ENCODE results near the gene NQO2. TPM values are rescaled to one million over a fixed set of nuclear protein-coding genes. Genes with fewer than 3 reads are reported as not detected.

NQO2 gene
- total and polyA plus RNA-seq, 2 experiments from 2014 or later = 38.7 to 103 TPM

- DNase-seq (ENCODE audit: low read depth in 1 of 2, low spot score in 1 of 2) = peak in 1 of 2 donors; percentile 70
- Histone ChIP-seq H3K27ac (no peak overlapping the region), H3K27me3 (no peaks in the 10 kb centered on the region), H3K9me3 (ENCODE audit: low read depth) (no peaks in the 10 kb centered on the region), H3K36me3 (no peaks in the 10 kb centered on the region), H3K4me1 (ENCODE audit: low read depth) (peaks cover 13% of the 10 kb centered on the region), H3K4me3 (no peak overlapping the region)
- no peak for TF ChIP-seq CTCF (IDR thresholded peaks at IDR 0.05; ENCODE audit: low read depth, low read length)
These were observed 19.8 kb upstream of the NQO2 start for GRCh38 chr6:2979819-2980464.

DNA sequence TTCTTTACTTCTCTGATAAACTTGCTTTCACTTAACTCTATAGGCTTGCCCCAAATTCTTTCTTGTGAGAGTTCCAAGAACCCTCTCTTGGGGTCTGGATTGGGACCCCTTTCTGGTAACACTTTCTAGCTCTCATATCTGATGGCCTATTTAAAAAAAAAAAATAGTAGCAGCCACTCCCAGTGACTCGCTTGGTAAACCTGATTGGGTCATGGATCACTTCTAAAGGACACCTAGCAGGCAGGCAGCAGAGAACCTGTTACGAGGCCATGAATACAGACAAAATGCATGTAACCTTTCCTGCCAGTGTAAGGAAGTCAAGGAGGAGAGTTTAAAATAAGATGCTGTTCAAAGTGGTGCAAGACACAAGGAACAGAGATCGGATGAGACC, 19.2 kb upstream of the NQO2 start:
- no peak for TF ChIP-seq CTCF (IDR thresholded peaks at IDR 0.05; ENCODE audit: low read depth, low read length)
- Histone ChIP-seq H3K4me3 (no peak overlapping the region), H3K36me3 (no peaks in the 10 kb centered on the region), H3K4me1 (ENCODE audit: low read depth) (peaks cover 13% of the 10 kb centered on the region), H3K27me3 (no peaks in the 10 kb centered on the region), H3K27ac (no peak overlapping the region), H3K9me3 (ENCODE audit: low read depth) (no peaks in the 10 kb centered on the region)
- no peak for DNase-seq (ENCODE audit: low read depth in 1 of 2, low spot score in 1 of 2)

DNA sequence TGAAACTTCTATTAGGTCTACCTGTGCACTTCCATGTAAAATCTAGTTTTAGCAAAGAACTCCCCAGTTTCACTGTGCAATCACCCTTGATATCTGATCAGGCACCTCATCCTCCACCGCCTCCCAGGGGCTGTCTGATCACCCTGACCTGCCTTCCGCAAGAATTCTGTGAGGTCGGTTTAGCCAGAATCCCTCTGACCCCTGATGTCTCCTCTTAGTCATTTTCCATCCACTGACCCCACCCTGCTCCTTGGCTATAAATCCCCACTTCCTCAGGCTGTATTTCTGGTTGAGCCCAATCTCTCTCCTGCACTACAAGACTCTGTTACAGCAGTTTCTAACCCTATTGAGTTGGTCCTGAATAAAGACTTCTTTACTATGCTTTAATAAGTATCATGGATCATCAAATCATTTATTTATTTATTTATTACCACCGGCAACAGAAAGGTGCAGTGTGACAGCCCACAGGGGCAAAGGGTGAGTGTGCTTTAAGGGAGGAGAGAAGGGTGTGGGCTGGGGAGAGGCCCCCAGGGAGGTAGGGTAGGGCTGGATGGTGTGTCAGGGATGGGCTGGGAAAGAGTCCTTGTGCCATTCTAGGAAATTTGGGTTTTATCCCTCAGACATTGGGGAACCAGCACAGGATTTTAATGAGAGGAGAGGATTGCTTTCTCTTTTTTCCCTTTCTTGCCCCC, 17.1 kb upstream of the NQO2 start:
- DNase-seq (ENCODE audit: low read depth in 1 of 2, low spot score in 1 of 2) = no peak
- Histone ChIP-seq H3K36me3 (no peaks in the 10 kb centered on the region), H3K9me3 (ENCODE audit: low read depth) (no peaks in the 10 kb centered on the region), H3K27me3 (no peaks in the 10 kb centered on the region), H3K4me1 (ENCODE audit: low read depth) (peaks cover 13% of the 10 kb centered on the region), H3K4me3 (no peak overlapping the region), H3K27ac (no peak overlapping the region)
- TF ChIP-seq CTCF (IDR thresholded peaks at IDR 0.05; ENCODE audit: low read depth, low read length) = no peak

DNA sequence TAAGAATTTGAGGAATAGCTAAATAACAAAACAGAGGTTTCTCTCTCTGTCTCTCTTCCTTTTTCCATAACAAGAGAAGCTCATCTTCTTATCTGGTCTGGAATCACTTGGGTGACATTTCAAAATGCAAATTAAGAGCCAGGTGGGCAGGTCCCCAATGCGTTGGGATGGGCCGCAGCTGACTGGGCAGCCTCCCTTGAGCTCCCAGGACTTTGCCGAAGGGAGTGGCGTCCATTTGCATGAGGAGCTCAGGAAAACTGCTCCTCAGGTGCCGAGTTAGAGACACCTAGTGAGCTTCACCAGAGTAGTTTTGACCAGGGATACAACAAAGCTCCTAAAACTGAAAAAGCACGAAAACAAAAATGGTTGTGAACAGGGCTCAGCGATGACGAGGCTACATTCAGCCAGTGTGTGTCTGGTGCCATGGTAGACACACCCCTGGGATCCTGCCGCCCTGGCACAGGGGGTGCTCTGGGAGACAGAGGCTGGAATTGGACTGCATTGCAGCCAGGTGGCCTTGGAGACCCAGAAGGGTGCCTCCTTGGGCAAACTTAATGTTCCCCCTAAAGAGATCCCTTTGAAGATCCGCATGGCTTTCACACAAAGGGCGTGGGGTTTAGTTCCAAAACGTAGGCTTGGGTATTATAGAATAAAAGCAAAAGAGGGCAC, 14.8 kb upstream of the NQO2 start:
- Histone ChIP-seq H3K9me3 (ENCODE audit: low read depth) (no peaks in the 10 kb centered on the region), H3K36me3 (no peaks in the 10 kb centered on the region), H3K27ac (no peak overlapping the region), H3K27me3 (no peaks in the 10 kb centered on the region), H3K4me3 (no peak overlapping the region), H3K4me1 (ENCODE audit: low read depth) (peaks cover 6% of the 10 kb centered on the region)
- no peak for TF ChIP-seq CTCF (IDR thresholded peaks at IDR 0.05; ENCODE audit: low read depth, low read length)
- DNase-seq (ENCODE audit: low read depth in 1 of 2, low spot score in 1 of 2) = no peak

- Histone ChIP-seq H3K27me3 (no peaks in the 10 kb centered on the region), H3K4me3 (no peak overlapping the region), H3K9me3 (ENCODE audit: low read depth) (no peaks in the 10 kb centered on the region), H3K27ac (no peak overlapping the region), H3K4me1 (ENCODE audit: low read depth) (peaks cover 24% of the 10 kb centered on the region), H3K36me3 (no peaks in the 10 kb centered on the region)
- peak in 1 of 2 donors; percentile 91 for DNase-seq (ENCODE audit: low read depth in 1 of 2, low spot score in 1 of 2)
- no peak for TF ChIP-seq CTCF (IDR thresholded peaks at IDR 0.05; ENCODE audit: low read depth, low read length)
These were observed 12.9 kb upstream of the NQO2 start for GRCh38 chr6:2986722-2987221.

Data from cardiac muscle cell (in vitro differentiated cells and primary cell).